Liver (tissue), 9 donors: ENCODE data around the gene FARP1. TPM values are rescaled to one million over a fixed set of nuclear protein-coding genes. Genes with fewer than 3 reads are reported as not detected.

ENCODE experiments used
- DNase-seq: peaks from one replicate; pipeline ENCODE4 v3.0.0-alpha.2; 2017; ENCODE audit warnings: low spot score
- H3K27ac ChIP-seq, 2 donors: one replicate each; pipeline ENCODE4 v1.7.0; 2013; ENCODE audit warnings: inconsistent platforms in 2 of 2, low read length in 2 of 2, control low read depth in 1 of 2, low read depth in 1 of 2, mild to moderate bottlenecking in 1 of 2
- H3K27me3 ChIP-seq, 4 donors: one replicate each; pipeline versions ENCODE4 v1.6.1 to v1.7.0; 2013; ENCODE audit warnings: low read length in 3 of 4, inconsistent platforms in 1 of 4, mild to moderate bottlenecking in 1 of 4, moderate library complexity in 1 of 4; ENCODE audit not compliant: control insufficient read depth in 4 of 4, insufficient read depth in 4 of 4
- H3K36me3 ChIP-seq, 4 donors: one replicate each; pipeline versions ENCODE4 v1.6.1 to v1.7.0; 2013; ENCODE audit warnings: low read length in 3 of 4, mild to moderate bottlenecking in 3 of 4, low read depth in 1 of 4, moderate library complexity in 1 of 4; ENCODE audit not compliant: control insufficient read depth in 4 of 4, insufficient read depth in 3 of 4
- H3K4me1 ChIP-seq, 4 donors: one replicate each; pipeline versions ENCODE4 v1.6.1 to v1.7.0; 2013; ENCODE audit warnings: low read length in 3 of 4, mild to moderate bottlenecking in 3 of 4, moderate library complexity in 1 of 4; ENCODE audit not compliant: control insufficient read depth in 4 of 4, insufficient read depth in 4 of 4
- H3K4me3 ChIP-seq, 3 donors: one replicate each; pipeline versions ENCODE4 v1.6.1 to v1.7.0; 2013; ENCODE audit warnings: low read length in 3 of 3, control low read depth in 1 of 3, low read depth in 1 of 3, mild to moderate bottlenecking in 1 of 3
- H3K9ac ChIP-seq, 2 donors: one replicate each; pipeline ENCODE4 v1.7.0; 2013; ENCODE audit warnings: low read length in 2 of 2, mild to moderate bottlenecking in 2 of 2, moderate library complexity in 2 of 2, control low read depth in 1 of 2, low read depth in 1 of 2
- H3K9me3 ChIP-seq, 4 donors: one replicate each; pipeline versions ENCODE4 v1.6.1 to v1.7.0; 2013; ENCODE audit warnings: low read length in 3 of 4; ENCODE audit not compliant: control insufficient read depth in 4 of 4
- ATF3 ChIP-seq: IDR thresholded peaks from 2 replicates; pipeline ENCODE4 v1.6.1; 2016; ENCODE audit warnings: antibody characterized with exemption
- CTCF ChIP-seq: fragments of 150-350 bp; IDR thresholded peaks from 2 replicates; pipeline ENCODE4 v1.5.1; 2017; ENCODE audit warnings: improper control_type of control experiment, low read depth, low read length; ENCODE audit not compliant: missing input control
- EGR1 ChIP-seq, 2 donors: IDR thresholded peaks; 2 replicates each; pipeline ENCODE4 v1.6.1; 2016 to 2018; ENCODE audit warnings: antibody characterized with exemption in 2 of 2, low read depth in 2 of 2
- FOXA1 ChIP-seq: IDR thresholded peaks from 2 replicates; pipeline ENCODE4 v1.6.1; 2016; ENCODE audit warnings: antibody characterized with exemption
- FOXA2 ChIP-seq: IDR thresholded peaks from 2 replicates; pipeline ENCODE4 v1.6.1; 2016; ENCODE audit warnings: antibody characterized with exemption
- GABPA ChIP-seq, 2 donors: IDR thresholded peaks in 1 of 2; conservative IDR thresholded peaks in 1 of 2; 2 replicates each; pipeline ENCODE4 v1.6.1; 2016; ENCODE audit warnings: antibody characterized with exemption in 2 of 2, mild to moderate bottlenecking in 1 of 2, moderate library complexity in 1 of 2
- HNF4A ChIP-seq, 2 donors: conservative IDR thresholded peaks; 2 replicates each; pipeline ENCODE4 v1.6.1; 2016; ENCODE audit warnings: antibody characterized with exemption in 2 of 2, mild to moderate bottlenecking in 2 of 2
- HNF4G ChIP-seq: IDR thresholded peaks from 2 replicates; pipeline ENCODE4 v1.6.1; 2016; ENCODE audit warnings: antibody characterized with exemption
- JUND ChIP-seq, 2 donors: IDR thresholded peaks; 2 replicates each; pipeline ENCODE4 v1.6.1; 2016; ENCODE audit warnings: antibody characterized with exemption in 2 of 2
- MAX ChIP-seq: IDR thresholded peaks from 2 replicates; pipeline ENCODE4 v1.6.1; 2016; ENCODE audit warnings: antibody characterized with exemption
- NR2F2 ChIP-seq: IDR thresholded peaks from 2 replicates; pipeline ENCODE4 v1.6.1; 2016; ENCODE audit warnings: antibody characterized with exemption
- RAD21 ChIP-seq, 2 donors: IDR thresholded peaks; 2 replicates each; pipeline ENCODE4 v1.6.1; 2016; ENCODE audit warnings: antibody characterized with exemption in 2 of 2, mild to moderate bottlenecking in 2 of 2
- REST ChIP-seq: IDR thresholded peaks from 2 replicates; pipeline ENCODE4 v1.6.1; 2016; ENCODE audit warnings: antibody characterized with exemption, mild to moderate bottlenecking
- RXRA ChIP-seq, 2 donors: IDR thresholded peaks; 2 replicates each; pipeline ENCODE4 v1.6.1; 2017 to 2018; ENCODE audit warnings: antibody characterized with exemption in 2 of 2, mild to moderate bottlenecking in 1 of 2
- SP1 ChIP-seq: IDR thresholded peaks from 2 replicates; pipeline ENCODE4 v1.6.1; 2018; ENCODE audit warnings: antibody characterized with exemption, mild to moderate bottlenecking
- YY1 ChIP-seq: IDR thresholded peaks from 2 replicates; pipeline ENCODE4 v1.6.1; 2016; ENCODE audit warnings: antibody characterized with exemption, mild to moderate bottlenecking
- ZBTB33 ChIP-seq: IDR thresholded peaks from 2 replicates; pipeline ENCODE4 v1.6.1; 2016; ENCODE audit warnings: antibody characterized with exemption
- WGBS: extraction: QIAGEN DNeasy Blood & Tissue Kit; methylation state at CpG from one replicate; pipeline ENCODE4 v1.1.7; 2013; 5-methylcytosine and 5-hydroxymethylcytosine counted together
- polyA plus RNA-seq, 2 donors: library from polyadenylated mRNA; stranded (reverse) in 1 of 2; unstranded in 1 of 2; fragments of 200-250 nt in 1 of 2; fragments of >200 nt in 1 of 2; fragmentation: Nextera tagmentation in 1 of 2; extraction: Ambion mirVana in 1 of 2; gene quantifications; one replicate each; pipeline versions ENCODE4 v1.2.1 to v1.2.3, GENCODE V29; 2013 to 2015
- total RNA-seq, 2 donors: library from RNA; depleted of rRNA; stranded (reverse); fragments of >200 nt; gene quantifications; one replicate each; pipeline ENCODE4 v1.2.3, GENCODE V29; 2014
- donor health status: healthy.
- donor health status: healthy.
- donor health status: healthy.
- donor health status: healthy.
- donor health status: healthy.

FARP1 gene
- total and polyA plus RNA-seq, 4 donors: 28.4 to 62.6 (median 39.8) TPM

- Histone ChIP-seq H3K4me3 (peak overlapping the region; percentile 20 to 34 (median 20)), H3K36me3 (no peaks in the 10 kb centered on the region), H3K9ac (peak overlapping the region; percentile 58 to 65), H3K4me1 (peaks cover 11 to 44% (median 36%) of the 10 kb centered on the region in 4 donors), H3K27me3 (no peaks in the 10 kb centered on the region), H3K9me3 (no peaks in the 10 kb centered on the region), H3K27ac (peak overlapping the region; percentile 49 to 63)
- WGBS: 40% methylated on average over 12 of the region's 12 CpGs
- TF ChIP-seq JUND (IDR thresholded peaks at IDR 0.05) (peak in 1 of 2 donors; percentile 9), YY1 (peak; percentile 17), HNF4A (conservative IDR thresholded peaks at IDR 0.05) (no peak)
- no peak for DNase-seq
Observed at GRCh38 chr13:98273824-98274742, 131.2 kb downstream of the FARP1 start.

- peak overlapping the region in 1 of 2 donors; percentile 58 for H3K9ac ChIP-seq
- no peaks in the 10 kb centered on the region for H3K36me3 ChIP-seq
- peak overlapping the region in 1 of 2 donors; percentile 63 for H3K27ac ChIP-seq
- 95% methylated on average over 2 of the region's 2 CpGs for WGBS
- no peak overlapping the region for H3K4me3 ChIP-seq
- peaks cover 9 to 36% (median 33%) of the 10 kb centered on the region in 4 donors for H3K4me1 ChIP-seq
- no peaks in the 10 kb centered on the region for H3K27me3 ChIP-seq
- TF ChIP-seq SP1 (no peak), GABPA (IDR thresholded peaks at IDR 0.05 in 1 of 2, conservative IDR thresholded peaks at IDR 0.05 in 1 of 2) (no peak), HNF4G (no peak), EGR1 (IDR thresholded peaks at IDR 0.05; ENCODE audit: low read depth in 2 of 2) (no peak), HNF4A (conservative IDR thresholded peaks at IDR 0.05) (no peak), JUND (IDR thresholded peaks at IDR 0.05) (no peak), FOXA2 (no peak), RXRA (IDR thresholded peaks at IDR 0.05) (no peak), NR2F2 (no peak), REST (no peak), ZBTB33 (no peak), RAD21 (IDR thresholded peaks at IDR 0.05) (no peak), FOXA1 (no peak), ATF3 (no peak), CTCF (no peak), MAX (no peak)
- no peaks in the 10 kb centered on the region for H3K9me3 ChIP-seq
- DNase-seq: no peak
Observed at GRCh38 chr13:98274921-98275487, 132.1 kb downstream of the FARP1 start.
